Renal cortex interstitium (tissue), 11 donors: Measurements from ENCODE around the gene SLC6A18. TPM values are rescaled to one million over a fixed set of nuclear protein-coding genes. Genes with fewer than 3 reads are reported as not detected.
"Not testable (repeated sequence)": the region's sequence is repeated elsewhere in the genome, so short reads cannot be mapped to it uniquely, and the experiment has no call there.

Source experiments
- DNase-seq, 11 donors: peaks; one replicate each; pipeline ENCODE4 v3.0.0-alpha.2; 2013; ENCODE audit warnings: low read depth in 9 of 11, low spot score in 4 of 11; ENCODE audit errors: extremely low read depth in 1 of 11
- polyA plus RNA-seq, 3 donors: library from polyadenylated mRNA; unstranded; fragments of 120-200 nt; gene quantifications; one replicate each; pipeline ENCODE4 v1.2.1, GENCODE V29; 2013; ENCODE audit not compliant: insufficient read length in 3 of 3

Gene SLC6A18
- polyA plus RNA-seq, 3 donors = 0.12 to 4.6 (median 3.4) TPM

- no peak for DNase-seq
These were observed 2.4 kb upstream of the SLC6A18 start for GRCh38 chr5:1222621-1223277.

- DNase-seq = no peak
These were observed 1.9 kb upstream of the SLC6A18 start for GRCh38 chr5:1223278-1223670.

- no peak for DNase-seq
These were observed 550 bp upstream of the SLC6A18 start for GRCh38 chr5:1224631-1225030.

GRCh38 chr5:1226231-1226630 is 1.1 kb downstream of the SLC6A18 start:
- no peak for DNase-seq

- no peak for DNase-seq
These were observed 1.8 kb downstream of the SLC6A18 start for GRCh38 chr5:1226839-1227581.

- peak in 9 of 11 donors; percentile 32 to 77 (median 54) for DNase-seq
These were observed 2.5 kb downstream of the SLC6A18 start for GRCh38 chr5:1227667-1228066.

- no peak for DNase-seq
These were observed 2.9 kb downstream of the SLC6A18 start for GRCh38 chr5:1228120-1228519.

GRCh38 chr5:1229023-1229422 is 3.8 kb downstream of the SLC6A18 start:
- DNase-seq = not testable (repeated sequence)

- no peak for DNase-seq
These were observed 4.6 kb downstream of the SLC6A18 start for GRCh38 chr5:1229822-1230221.

GRCh38 chr5:1230551-1230950 is 5.4 kb downstream of the SLC6A18 start:
- DNase-seq = no peak

- DNase-seq = no peak
These were observed 6.2 kb downstream of the SLC6A18 start for GRCh38 chr5:1231354-1231905.

GRCh38 chr5:1232780-1233179 is 7.6 kb downstream of the SLC6A18 start:
- no peak for DNase-seq

GRCh38 chr5:1235379-1235778 is 10.2 kb downstream of the SLC6A18 start:
- DNase-seq = no peak

GRCh38 chr5:1235838-1236237 is 10.7 kb downstream of the SLC6A18 start:
- DNase-seq = no peak

- no peak for DNase-seq
These were observed 14.5 kb downstream of the SLC6A18 start for GRCh38 chr5:1239505-1240251.

GRCh38 chr5:1240496-1241260 is 15.5 kb downstream of the SLC6A18 start:
- no peak for DNase-seq

- no peak for DNase-seq
These were observed 16.4 kb downstream of the SLC6A18 start for GRCh38 chr5:1241509-1242080.

GRCh38 chr5:1242733-1243486 is 17.7 kb downstream of the SLC6A18 start:
- no peak for DNase-seq
